ENCODE results near the gene EML4. TPM values are rescaled to one million over a fixed set of nuclear protein-coding genes. Genes with fewer than 3 reads are reported as not detected.

Gene EML4
- total and polyA plus RNA-seq, 10 donors, result 25.4 to 176 (median 88.2) TPM

DNA sequence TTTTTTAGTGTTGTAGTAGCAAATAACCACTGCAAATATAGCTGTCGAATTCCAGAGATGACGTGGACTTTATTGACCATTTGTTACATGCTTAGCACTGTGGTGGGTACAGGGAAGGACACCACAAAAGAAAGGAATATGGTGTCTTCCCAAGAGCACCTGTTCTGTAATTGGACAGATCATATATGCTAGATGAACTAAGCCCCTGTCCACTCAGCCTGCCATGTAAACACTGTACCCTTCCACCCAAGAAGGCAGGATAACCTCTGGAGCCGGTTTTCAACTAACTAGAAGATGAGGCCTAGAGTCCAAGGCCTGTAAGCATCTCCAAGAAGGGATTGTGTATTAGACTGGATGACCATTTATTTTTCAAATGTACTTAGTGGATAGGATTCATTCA is 147.8 kb downstream of the EML4 start:
- WGBS, 5 donors, result 62 to 100% (median 81%) methylated on average over 3 of the region's 3 CpGs
- Histone ChIP-seq H3K27me3 (replicated peaks in 1 of 7) (no peaks in the 10 kb centered on the region), H3K9me3 (no peaks in the 10 kb centered on the region), H3K27ac (peak overlapping the region in 5 of 8 donors; percentile 8 to 63 (median 17)), H3K4me1 (peaks cover 0 to 17% (median 0%) of the 10 kb centered on the region in 6 donors), H3K4me3 (no peak overlapping the region), H3K36me3 (peaks cover 0 to 100% (median 57%) of the 10 kb centered on the region in 6 donors)
- intact Hi-C loops (cut with DNase I; ENCODE audit: low total_unique reads), result no loop called here
- no peak for TF ChIP-seq POLR2AphosphoS5 (IDR thresholded peaks at IDR 0.05)
- no peak for TF ChIP-seq POLR2A (IDR thresholded peaks at IDR 0.05)
- TF ChIP-seq, protein P1, sequence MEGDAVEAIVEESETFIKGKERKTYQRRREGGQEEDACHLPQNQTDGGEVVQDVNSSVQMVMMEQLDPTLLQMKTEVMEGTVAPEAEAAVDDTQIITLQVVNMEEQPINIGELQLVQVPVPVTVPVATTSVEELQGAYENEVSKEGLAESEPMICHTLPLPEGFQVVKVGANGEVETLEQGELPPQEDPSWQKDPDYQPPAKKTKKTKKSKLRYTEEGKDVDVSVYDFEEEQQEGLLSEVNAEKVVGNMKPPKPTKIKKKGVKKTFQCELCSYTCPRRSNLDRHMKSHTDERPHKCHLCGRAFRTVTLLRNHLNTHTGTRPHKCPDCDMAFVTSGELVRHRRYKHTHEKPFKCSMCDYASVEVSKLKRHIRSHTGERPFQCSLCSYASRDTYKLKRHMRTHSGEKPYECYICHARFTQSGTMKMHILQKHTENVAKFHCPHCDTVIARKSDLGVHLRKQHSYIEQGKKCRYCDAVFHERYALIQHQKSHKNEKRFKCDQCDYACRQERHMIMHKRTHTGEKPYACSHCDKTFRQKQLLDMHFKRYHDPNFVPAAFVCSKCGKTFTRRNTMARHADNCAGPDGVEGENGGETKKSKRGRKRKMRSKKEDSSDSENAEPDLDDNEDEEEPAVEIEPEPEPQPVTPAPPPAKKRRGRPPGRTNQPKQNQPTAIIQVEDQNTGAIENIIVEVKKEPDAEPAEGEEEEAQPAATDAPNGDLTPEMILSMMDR (IDR thresholded peaks at IDR 0.05 in 8 of 11, conservative IDR thresholded peaks at IDR 0.05 in 3 of 11), result no peak
- no peak for DNase-seq

DNA sequence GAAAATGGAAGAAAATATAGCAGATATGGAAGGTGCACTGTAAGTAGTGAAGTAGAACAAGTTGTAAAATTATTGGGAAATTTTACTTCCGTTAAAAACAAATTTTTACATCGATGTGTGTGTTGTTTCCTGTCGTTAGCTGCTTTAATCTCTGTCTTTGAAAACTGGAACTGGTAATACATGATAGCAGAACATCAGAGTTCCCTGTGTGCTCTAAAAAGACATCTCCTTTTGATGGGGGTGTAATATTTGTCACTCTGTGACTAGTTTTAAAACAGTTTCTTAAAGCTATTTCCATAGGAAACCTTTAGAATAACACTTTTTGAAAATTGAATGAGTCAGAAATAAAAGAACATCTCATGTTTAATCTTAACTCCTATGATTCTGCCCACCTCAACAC is 148.3 kb downstream of the EML4 start:
- Histone ChIP-seq H3K9me3 (no peaks in the 10 kb centered on the region), H3K4me1 (peaks cover 0 to 17% (median 0%) of the 10 kb centered on the region in 6 donors), H3K27me3 (replicated peaks in 1 of 7) (no peaks in the 10 kb centered on the region), H3K36me3 (peaks cover 0 to 100% (median 60%) of the 10 kb centered on the region in 6 donors), H3K4me3 (no peak overlapping the region), H3K27ac (peak overlapping the region in 5 of 8 donors; percentile 8 to 63 (median 31))
- 67 to 89% (median 79%) methylated on average over 3 of the region's 3 CpGs for WGBS, 5 donors
- intact Hi-C loops (cut with DNase I; ENCODE audit: low total_unique reads), result no loop called here
- TF ChIP-seq, protein P1 (IDR thresholded peaks at IDR 0.05 in 8 of 11, conservative IDR thresholded peaks at IDR 0.05 in 3 of 11), result no peak
- TF ChIP-seq POLR2A (IDR thresholded peaks at IDR 0.05) (no peak), POLR2AphosphoS5 (IDR thresholded peaks at IDR 0.05) (no peak)
- no peak for DNase-seq

DNA sequence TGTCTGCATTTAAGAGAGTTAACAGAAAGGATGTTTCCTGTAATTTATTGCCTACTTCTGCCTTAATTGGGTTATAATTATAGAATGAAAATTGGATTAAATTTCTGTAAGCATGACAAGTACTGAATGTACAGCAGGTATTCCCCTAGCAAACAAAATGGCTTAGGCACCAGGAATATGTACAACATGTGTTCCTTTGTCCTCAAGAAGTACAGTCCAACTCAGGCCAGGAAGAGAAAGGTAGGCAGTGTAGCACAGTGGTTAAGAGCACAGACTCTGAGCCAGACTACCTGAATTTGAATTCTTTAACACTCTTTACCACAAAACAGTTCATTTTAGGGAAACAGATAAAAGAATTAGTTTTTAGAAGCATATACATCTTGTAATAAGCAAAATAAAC is 148.8 kb downstream of the EML4 start:
- DNase-seq, result no peak
- Histone ChIP-seq H3K36me3 (peaks cover 0 to 100% (median 61%) of the 10 kb centered on the region in 6 donors), H3K4me3 (no peak overlapping the region), H3K4me1 (peaks cover 0 to 17% (median 0%) of the 10 kb centered on the region in 6 donors), H3K27ac (peak overlapping the region in 5 of 8 donors; percentile 8 to 63 (median 31)), H3K27me3 (replicated peaks in 1 of 7) (no peaks in the 10 kb centered on the region), H3K9me3 (no peaks in the 10 kb centered on the region)
- intact Hi-C loops (cut with DNase I; ENCODE audit: low total_unique reads), result no loop called here
- TF ChIP-seq POLR2AphosphoS5 (IDR thresholded peaks at IDR 0.05), result no peak
- TF ChIP-seq, protein P1 (IDR thresholded peaks at IDR 0.05 in 8 of 11, conservative IDR thresholded peaks at IDR 0.05 in 3 of 11), result no peak
- no peak for TF ChIP-seq POLR2A (IDR thresholded peaks at IDR 0.05)

DNA sequence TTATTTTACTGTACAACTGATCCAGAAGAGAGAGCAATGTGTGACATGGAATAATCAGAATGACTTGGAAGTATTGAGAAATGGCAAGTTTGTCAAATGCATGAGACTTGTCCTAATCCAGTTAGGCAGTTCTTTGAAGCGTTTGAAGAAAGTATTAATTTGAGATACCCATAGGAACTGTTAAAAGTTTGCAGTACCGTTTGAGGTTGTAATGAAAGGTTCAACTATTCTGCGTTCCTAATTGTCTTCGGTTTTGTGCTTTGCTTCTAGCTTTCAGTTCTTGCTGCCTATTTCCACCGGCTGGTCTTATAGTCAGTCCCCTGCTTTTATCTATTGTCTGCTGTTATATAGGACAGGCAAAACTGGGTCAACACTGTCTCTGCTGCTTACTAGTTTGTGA is 150.1 kb downstream of the EML4 start:
- Histone ChIP-seq H3K9me3 (no peaks in the 10 kb centered on the region), H3K36me3 (peaks cover 0 to 100% (median 61%) of the 10 kb centered on the region in 6 donors), H3K4me1 (peaks cover 0 to 17% (median 0%) of the 10 kb centered on the region in 6 donors), H3K4me3 (no peak overlapping the region), H3K27ac (no peak overlapping the region), H3K27me3 (replicated peaks in 1 of 7) (no peaks in the 10 kb centered on the region)
- DNase-seq, result no peak
- 91 to 97% (median 95%) methylated on average over 5 of the region's 5 CpGs for WGBS, 5 donors
- intact Hi-C loops (cut with DNase I; ENCODE audit: low total_unique reads), result no loop called here
- TF ChIP-seq POLR2A (IDR thresholded peaks at IDR 0.05) (no peak), POLR2AphosphoS5 (IDR thresholded peaks at IDR 0.05) (no peak)
- TF ChIP-seq, protein P1 (IDR thresholded peaks at IDR 0.05 in 8 of 11, conservative IDR thresholded peaks at IDR 0.05 in 3 of 11), result no peak

Data from spleen (tissue), 11 donors.